IMR-90 (cell line): Measurements from ENCODE around the gene UCP3.

ENCODE experiments used
- BHLHE40 ChIP-seq: fragments of 150-350 bp; IDR thresholded peaks from 2 replicates; pipeline ENCODE4 v1.6.1; 2016; ENCODE audit warnings: mild to moderate bottlenecking, low read depth, low read length
- CEBPB ChIP-seq: IDR thresholded peaks from 2 replicates; pipeline ENCODE4 v1.6.1; 2012; ENCODE audit warnings: low read depth, low read length, improper control_type of control experiment
- CTCF ChIP-seq: conservative IDR thresholded peaks from 2 replicates; pipeline ENCODE4 v1.5.1; 2012; ENCODE audit warnings: mild to moderate bottlenecking, low read depth, low read length, improper control_type of control experiment
- USF2 ChIP-seq: fragments of 150-350 bp; IDR thresholded peaks from 2 replicates; pipeline ENCODE4 v1.6.1; 2017; ENCODE audit warnings: mild to moderate bottlenecking, antibody characterized with exemption, low read length, low read depth

- no peak for TF ChIP-seq CTCF
- no peak for TF ChIP-seq USF2
- no peak for TF ChIP-seq BHLHE40
- TF ChIP-seq CEBPB = no peak
These were observed 2.6 kb upstream of the UCP3 start for GRCh38 chr11:74011360-74012073.
